Hematopoietic multipotent progenitor cell treated with erythropoietin and hydrocortisone succinate and interleukin-3 and kit ligand, for 15 days (in vitro differentiated cells): ENCODE data around the gene SIRPA.

Experiments
- DNase-seq: peaks from one replicate; pipeline ENCODE4 v3.0.0-alpha.2; 2015; ENCODE audit warnings: low spot score

Gene SIRPA

DNA sequence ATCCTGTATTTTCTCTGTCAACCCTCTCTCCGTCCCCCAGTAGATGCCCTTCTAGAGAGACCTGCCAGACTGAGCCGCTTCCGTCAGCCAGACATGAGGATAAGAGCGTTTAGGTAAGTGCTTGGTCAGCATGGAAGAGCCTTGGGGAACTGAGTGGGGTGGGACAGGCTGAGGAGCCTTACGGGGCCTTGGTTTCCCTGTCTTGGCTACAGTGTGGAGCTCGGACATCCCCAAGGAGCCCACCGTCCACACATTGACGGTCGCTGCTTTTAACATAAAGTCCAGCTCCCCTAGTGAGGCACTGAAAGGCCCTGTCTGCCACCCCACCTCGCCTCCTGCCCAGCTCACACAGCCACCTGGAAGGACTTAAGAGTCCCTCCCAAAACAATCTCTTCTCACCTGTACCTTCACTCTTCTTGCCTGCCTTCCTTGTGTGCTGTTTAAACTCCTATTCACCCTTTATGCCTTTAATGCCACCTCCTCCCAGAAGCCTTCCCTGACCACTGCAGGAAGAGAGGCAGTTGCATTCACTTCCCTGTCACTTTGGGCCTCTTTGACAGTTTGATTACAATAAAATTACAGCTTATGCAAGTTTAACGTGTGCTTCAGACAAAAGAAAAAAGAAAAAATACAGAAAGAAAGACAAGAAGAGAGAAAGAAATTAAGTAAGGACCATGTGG, 56.4 kb downstream of the SIRPA start:
- DNase-seq = no peak

DNA sequence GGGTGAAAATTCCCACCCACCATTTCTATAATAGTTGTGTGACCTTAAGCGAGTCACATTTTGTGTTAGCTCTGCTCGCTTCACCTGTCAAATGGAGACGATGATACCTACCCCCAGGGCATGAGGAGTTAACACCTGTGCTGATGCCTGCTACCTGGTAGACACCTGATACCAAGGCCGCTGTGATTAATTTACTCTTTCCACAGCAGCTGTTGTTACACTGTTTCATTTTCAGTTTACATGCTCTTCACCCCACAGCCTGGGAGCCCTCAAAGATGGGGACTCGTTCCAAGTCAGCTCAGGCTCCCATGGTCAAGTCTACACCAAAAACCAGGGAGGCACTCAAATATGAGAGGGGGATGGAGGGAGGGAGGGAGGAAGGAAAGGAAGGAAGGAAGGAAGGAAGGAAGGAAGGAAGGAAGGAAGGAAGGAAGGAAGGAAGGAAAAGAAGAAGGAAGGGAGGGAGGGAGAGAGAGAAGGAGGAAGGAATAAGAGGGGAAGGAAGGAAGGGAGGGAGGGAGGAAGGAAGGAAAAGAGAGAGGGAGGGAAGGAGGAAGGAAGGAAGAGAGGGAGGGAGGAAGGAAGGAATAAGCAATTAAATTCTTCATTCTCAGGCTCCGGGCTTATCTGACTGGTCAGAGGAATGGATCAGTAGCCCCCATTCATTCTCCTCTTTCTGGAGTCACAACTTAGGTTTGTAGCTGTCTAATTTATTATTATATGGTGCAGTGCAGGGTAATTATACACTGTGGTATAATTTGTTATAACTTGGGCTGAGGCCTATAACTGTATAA, 57.7 kb downstream of the SIRPA start:
- DNase-seq = no peak

DNA sequence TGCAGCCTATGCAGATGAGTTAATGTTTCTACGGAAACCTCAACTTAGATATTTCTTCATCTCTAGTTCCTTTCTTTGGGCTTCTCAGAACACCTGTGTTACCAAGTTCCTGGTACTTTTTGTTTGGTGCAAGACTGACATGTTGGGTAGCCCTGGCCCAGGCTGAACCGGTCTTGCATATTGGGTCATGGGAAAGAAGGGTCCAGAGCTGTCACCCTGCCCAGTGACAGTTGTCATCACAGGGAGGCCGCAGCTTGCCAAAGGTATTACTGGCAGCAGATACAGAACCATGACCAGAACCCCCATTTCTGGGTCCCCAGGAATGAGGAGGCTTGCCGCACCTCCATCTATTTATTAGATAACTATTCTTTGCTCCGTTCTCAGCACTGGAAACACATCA, 58.4 kb downstream of the SIRPA start:
- no peak for DNase-seq

DNA sequence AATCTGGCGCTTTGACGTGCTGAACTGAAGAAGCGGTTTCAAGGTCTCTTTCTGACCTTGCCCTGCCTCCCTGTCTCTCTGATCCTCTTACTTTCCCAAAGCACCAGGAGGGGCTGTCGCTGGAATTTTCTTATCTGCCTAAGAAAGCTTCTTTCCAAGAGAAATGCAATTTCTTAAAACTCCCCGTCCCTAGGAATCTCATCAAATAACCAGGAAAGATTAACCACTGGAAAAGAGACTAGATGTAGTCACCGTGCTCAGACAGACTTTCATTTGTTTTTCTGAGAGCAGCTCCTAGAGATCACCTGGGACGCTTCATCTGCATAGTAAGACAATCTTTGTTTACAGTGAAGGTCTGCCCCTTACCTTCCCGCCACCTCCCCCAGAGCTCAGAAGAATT, 60.0 kb downstream of the SIRPA start:
- no peak for DNase-seq

DNA sequence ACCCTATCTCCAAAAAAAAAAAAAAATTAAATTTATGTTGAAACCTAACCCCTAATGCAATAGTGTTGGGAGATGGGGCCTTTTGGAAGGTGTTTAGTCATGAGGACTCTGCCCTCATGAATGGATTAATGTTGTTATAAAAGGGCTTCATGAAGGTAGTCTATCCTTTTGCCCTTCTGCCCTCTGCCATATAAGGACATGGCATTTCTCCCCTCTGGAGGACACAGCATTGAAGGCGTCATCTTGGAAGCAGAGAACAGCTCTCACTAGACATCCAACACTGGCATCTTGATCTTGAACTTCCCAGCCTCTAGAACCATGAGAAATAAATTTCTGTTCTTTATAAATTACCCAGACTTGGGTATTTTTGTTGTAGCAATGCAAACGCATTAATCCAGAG, 63.2 kb downstream of the SIRPA start:
- no peak for DNase-seq

DNA sequence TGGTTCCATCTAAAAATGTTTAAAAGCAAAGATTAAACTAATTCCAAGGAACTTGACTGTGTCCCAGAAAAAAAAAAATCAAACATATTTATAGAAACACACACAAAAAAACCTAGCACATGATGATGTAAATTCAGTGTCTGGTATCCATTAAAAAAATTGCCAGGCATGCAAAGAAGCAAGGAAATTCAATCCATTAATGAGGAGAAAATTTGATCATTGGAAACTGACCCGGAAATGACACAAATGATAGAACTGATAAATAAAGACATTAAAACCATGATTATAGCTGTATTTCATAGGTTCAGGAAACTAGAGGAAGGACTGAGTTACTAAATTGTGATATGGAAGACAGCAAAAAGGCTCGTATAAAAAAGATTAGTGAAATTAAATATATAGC, 63.9 kb downstream of the SIRPA start:
- DNase-seq = no peak

DNA sequence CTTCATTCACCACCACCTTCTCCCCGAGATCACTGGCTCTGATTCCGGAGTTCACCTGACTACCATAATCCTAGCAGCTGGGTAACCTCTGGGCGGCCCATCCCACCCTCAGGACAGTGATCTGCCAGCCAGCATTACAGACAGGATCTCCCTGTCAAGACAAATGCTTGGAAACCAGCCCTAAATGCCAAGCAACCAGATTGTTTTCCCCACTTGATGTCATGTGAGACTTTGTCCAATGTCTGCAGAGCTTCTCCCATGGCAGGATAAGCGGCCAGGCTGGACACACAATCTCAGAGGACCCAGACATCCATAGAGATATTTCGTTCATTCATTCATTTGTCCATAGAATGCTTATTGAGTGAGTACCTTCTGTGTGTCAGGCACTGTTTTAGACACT, 66.2 kb downstream of the SIRPA start:
- no peak for DNase-seq

DNA sequence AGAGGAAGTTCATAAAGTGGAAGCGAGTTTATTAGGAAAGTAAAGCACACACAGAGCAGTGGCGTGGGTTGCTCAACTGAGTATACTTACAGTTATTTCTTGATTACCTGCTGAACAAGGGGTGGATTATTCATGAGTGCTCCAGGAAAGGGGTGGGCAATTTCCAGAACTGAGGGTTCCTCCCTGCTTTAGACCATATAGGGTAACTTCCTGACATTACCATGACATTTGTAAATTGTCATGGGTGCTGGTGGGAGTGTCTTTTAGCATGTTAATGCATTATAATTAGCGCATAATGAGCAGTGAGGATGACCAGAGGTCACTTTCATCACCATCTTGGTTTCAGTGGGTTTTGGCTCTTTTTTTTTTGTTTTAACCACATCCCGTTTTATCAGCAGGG, 68.9 kb downstream of the SIRPA start:
- no peak for DNase-seq

DNA sequence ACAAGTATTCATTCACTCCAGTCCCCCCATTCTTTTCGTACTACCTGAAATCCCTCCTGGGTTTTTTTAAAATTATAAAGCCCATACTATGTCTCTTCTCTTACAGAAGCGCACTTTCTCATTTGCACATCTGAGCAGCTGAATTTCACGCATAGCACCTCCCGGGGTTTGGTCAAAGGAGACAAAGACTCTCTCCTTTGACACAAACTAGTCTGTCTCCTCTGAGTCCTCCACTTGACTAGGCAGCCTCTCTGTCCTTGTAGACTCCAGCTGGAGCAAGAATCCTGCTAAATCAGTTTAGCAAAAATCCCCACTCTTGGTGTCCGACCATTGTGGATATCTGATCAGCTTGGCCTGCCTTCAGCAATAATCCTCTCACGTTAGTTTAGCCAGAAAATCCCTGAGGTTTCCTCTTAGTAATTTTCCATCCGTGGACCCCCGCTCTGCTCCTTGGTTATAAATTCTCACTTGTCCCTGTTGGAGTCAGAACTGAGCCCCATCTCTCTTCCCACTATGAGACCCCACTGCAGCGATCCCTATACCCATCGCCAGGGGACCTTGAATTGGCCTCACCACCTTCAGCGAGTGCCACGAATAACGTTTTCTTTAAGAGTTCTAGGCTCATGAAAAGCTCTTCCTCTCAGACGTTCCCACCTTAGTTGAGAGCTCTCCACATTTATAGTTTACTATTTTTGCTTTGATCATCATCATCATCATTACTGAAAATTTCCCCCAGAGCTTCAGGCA, 69.6 kb downstream of the SIRPA start:
- DNase-seq = no peak

DNA sequence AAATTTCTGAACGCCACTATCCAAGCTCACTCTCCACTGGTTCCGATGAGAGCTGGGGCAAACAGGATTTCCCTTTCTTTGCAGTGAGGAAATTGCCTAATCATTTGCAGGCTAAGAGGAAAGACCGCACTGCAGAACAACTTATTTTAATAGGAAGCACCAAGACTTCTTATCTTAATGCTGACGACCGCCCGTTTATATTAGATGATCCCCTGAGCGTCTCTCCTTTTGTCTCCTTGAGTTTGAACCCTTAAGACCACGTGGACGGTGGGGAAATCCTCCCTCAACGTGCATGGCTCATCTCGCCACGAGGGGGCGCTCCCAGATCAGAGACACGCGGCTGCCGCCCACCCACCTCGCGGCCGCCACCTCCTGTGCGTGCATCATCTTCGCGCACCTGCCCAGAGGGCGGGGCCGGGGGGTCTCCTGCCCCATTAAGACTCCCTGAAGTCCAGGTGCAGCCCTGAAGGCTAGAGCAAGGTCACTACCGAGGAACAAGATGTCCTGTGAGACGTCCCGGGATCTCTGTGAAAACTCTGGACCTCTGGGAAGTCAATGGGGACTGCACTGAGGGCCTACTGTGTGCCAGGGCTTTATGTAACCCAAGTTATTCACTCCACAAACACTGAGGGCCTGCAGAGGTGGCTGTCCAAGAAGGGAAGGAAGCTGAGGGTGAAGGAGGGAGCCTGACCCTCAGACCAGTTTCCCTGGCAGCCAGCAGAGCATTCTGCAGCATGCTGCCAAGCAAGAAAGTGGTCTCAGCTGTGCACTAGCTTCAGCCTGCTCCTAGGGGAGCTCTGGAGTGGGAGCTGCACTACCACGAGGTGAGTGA, 70.5 kb downstream of the SIRPA start:
- peak; percentile 55 for DNase-seq

DNA sequence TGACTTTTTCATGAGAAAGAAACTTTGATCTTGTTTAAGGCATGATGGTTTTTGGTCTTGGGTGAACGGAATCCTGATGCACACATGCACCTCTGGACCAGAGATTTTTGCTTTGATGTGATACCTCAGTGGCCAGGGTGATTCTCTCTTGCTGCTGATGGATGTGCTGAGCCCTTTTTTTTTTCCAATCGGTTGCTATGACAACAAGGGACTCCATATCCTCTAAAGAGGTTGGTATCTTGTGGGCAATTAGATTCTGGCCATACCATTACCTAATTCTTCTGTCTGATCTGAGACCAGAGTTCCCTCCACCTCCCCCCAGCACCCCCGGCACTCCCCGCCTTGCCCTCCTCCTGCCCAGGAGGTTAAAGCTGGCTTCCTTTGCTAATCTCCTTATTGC, 73.8 kb downstream of the SIRPA start:
- no peak for DNase-seq

DNA sequence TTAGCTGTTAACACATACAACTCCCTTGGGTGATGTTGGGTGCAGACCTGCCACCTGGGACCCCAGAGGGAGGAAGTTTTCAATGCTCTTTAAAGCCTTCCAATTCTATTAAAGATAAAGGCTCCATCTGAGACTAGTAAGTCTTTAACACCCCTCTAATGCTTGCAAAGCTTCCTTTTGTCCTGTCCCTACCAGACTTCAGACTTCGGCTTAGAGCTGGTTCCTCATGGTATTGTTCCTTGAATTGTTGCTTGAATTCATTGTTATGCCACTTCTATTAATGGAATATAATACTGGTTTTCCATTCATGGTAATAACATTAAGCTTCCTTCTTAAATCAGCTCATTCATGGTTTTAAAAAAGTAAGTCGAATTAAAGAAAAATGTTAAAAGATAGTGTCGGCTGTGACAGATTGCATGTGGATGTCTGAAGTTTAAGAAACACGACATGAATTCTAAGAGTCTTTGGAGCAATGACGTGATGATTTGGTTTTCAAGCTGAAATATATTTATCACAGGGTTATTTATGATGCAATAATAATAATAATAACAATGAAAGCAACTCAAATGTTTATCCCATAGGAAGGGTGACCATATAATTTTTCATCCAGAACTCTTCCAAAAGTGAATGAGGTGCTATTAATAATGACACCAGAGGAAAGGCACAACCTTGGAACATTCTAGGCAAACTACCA, 76.8 kb downstream of the SIRPA start:
- no peak for DNase-seq

DNA sequence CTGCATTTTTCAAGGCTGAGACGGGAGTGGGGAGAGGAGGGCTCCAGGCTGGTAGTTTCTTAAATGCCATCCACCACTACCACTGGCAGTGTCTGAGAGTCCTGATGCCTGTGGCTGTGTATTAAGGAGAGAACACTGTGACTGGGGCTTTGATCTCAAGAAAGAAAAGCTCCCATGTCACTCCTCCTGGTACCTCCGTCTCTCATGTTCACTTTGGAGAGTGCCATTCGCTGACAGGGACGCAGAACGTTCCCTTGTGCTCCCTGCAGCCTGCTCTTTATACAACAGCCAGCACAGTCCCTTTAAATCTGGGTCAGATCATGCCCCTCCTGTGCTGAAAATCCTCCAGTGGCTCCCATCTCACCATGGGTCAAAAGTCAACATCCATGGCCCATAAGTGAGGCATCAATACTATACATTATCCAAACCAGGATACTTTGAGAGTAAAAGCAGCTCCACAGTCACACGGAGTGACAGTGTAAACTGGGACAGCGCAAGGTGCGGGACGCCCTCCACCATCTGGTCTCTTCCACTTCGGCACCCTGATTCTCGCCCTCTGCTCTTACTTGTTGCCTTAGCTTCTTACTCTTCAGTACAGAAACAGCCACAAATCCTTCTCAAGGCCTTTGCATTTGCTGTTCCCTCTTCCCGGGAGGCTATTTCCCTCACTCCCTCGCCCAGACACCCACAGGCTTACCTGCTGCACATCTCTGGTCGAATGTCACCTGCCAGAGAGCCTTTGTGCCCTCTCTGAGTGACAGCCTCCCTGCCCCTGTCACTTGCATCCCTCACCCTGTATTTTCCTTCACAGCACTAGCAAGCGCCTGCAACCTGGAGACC, 78.6 kb downstream of the SIRPA start:
- DNase-seq = no peak

DNA sequence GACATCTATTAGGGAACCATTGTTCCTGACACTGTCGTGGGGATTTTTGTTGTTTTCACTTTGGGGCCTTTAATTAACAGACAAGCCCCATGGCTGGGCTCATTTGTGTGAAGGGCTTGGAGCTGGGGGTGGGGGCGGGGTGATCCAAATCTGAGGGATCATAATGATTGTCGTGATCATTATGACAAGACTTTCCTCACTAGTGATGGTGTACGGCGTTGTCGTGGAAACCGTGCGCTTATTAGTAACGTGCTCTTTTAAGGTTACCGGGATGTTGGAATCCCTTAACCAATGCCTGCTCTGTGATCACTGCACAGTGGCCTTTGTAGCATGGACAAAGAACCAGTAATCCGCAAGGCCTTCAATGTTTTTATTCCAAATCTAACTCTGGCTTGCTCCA, 80.1 kb downstream of the SIRPA start:
- DNase-seq = no peak

DNA sequence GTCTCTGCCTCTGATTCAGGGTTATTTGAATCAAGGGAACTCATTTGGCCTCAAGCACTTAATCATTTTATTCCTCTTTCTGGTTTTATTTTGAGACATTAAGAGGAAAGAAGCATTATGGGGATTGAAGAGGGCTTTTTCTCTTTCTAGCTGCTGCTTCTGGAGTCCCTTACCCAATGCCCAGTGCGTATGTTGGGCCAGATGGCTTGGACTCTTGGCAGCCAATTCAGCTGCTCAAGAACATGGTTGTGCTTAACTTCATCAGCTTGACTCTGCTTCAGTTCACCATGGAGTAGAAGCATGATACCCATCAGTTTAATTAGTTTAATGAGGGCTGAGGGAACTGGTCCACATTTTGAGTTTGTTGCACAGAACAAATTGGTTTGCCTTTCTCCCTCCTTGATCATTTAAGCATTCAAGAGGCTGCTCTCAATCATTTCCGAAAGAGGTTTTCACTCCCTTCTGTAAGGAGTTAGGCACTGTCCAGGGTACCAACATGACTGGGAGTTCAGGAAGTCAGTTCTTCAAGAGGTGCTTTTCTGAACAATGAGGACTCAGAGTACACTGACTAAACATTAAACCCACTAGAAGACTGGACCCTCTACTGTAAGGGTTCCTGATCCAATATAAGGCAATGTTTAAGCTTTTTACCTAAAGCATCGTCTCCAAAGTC, 84.0 kb downstream of the SIRPA start:
- no peak for DNase-seq

DNA sequence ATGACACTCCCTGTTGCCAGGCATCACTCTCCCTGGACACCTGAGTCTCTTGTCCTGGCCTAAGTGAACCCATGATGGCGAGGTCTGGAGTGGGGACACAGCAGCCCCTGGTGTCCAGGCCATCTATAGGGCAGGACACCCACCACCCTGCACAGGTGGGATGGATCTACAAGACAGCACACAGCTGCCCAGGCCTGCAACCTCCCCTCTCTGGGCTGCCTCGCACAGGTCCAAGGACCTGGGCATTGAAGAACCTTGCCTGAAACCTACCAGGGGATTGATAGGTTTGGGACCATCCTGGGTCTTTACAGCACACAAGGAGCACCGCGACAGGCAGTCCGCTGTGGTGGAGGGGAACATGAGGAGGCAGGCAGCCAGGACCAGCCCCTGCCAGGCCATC, 87.5 kb downstream of the SIRPA start:
- no peak for DNase-seq

DNA sequence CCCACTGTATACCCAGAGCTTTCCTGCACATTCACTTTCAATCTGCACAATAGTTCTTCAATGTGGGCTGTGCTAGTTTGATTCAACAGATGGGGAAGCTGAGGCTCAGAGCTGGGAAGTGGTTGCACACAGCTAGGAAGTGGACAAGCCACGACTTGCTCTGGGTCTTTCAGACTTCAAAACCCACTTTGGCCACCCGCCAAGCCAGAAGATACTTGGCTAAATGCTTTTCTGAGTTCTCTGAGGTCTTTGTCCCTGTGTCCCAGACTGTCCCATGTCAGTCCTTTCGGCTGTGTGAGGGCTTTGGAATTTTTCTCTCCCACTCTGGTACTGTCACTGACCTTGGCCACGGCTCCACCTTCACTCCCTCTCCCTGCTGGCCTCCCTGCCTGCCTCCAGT, 88.1 kb downstream of the SIRPA start:
- DNase-seq = no peak

DNA sequence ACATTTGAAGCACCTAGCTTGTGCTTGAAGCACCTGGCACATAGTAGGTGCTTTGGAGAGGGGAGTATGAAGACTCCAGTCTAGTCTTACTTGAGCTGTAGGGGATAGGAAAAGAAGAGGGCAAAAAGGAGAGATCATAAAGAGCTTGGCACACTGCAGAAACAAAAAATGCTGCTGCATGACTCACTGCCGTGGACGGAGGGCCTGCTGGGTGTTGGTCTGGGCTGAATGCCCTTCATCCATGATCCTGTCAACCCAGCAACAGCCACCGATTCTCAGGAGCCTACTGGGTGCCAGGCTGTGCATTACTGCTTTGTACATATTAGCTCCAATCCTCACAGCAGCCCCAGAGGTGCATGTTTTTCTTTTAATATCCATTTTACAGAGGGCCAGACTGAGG, 92.6 kb downstream of the SIRPA start:
- DNase-seq = no peak
